Camera-type eye (tissue), 1 donor: ENCODE results near the gene CDHR4. TPM values are rescaled to one million over a fixed set of nuclear protein-coding genes. Genes with fewer than 3 reads are reported as not detected.

ENCODE experiments used
- total RNA-seq: library from RNA; depleted of rRNA; stranded (reverse); fragments of >200 nt; gene quantifications from one replicate; pipeline ENCODE4 v1.2.3, GENCODE V29; 2014

Gene CDHR4, protein sequence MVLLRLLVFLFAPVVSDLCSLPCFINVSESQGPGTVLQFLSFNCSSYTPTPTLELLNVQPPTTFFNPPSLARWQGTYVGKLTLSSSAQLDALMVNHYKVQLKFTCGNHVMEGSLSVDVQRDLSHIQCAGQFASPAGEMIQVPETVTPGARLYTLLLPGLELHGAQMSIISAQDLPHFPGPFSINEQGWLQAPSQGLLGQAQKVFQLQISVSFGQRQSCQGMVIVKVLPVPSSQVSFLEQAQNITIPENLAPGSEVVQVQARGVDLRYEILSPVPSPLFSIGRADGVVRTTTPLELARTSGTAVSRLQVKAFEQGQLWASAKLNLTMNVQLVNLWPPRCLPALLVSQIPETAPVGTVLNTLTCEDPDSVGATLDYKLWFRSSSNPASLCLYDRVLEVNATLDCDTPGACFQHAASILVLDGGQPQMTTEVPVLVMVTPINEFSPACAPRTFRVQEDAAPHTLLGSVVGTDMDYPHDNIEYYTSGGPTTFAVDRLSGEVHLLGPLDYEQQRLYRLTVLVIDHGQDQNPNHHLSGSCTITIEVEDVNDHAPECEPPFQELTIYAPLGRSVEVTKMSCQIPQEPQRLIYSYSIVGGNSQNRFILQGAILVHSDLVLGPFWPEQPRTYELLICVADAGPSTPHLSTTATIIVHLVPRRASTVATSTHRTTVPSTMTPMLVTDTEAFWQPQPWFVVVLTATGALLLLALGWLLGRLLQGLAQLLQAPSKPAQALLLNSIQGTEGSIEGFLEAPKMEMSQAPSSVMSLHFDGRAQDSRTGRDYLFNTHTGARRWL
- not detected for total RNA-seq

GRCh38 chr3:49799761-49800160 lies at the start of gene CDHR4:
TSS of gene CDHR4 (minus strand) at chr3:49799873. CDS start at chr3:49799812, 61 bp downstream.

DNA sequence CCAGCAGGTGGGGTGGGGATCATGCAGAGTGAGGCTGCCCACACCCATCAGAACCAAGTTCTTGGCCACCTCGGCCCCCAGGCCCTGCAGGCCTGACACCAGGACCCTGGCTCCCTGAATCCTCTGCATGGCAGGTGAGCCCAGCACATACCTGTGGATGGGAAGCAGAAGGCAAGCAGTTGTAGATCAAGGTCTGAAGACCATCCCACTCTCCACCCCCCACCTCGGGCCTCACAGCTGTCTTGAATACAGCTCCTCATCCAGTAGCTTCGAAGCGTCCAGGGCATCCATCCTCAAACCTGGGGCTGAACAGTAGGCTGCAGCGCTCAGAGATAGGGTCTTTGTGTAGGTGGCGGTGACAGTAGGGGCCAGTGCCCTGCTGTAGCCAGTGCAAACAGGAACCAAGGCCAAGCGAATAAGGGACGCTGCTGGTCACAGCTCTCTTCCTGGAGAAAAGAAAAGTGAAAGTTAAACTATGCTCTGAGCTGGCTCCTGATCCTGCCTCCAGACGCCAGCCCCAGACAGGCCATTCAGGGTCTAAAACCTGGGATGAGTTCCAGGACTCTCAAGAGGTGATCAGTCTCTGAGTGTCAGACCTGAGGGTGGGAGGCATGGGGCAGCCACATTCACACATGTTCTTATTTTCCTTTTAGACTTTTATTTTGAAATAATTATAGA lies 14.0 kb upstream of the CDHR4 start, which contains the start of gene UBA7:
UBA7 (minus strand) TSS at position 457 of the 678 bp plus-strand sequence; CDS start at position 291, 166 bp downstream.

GRCh38 chr3:49802719-49803464 lies 3.2 kb upstream of the CDHR4 start, which contains the start of gene INKA1:
TSS of gene INKA1 (plus strand) at chr3:49803261. CDS start at chr3:49803393, 132 bp downstream.

GRCh38 chr3:49786357-49787181 lies 13.1 kb downstream of the CDHR4 start, which contains the start of gene IP6K1:
TSS of gene IP6K1 (minus strand) at chr3:49786542. CDS start at chr3:49748040, 38,502 bp downstream.

Other genes with a start within 250 kb of the CDHR4 start
- gene BSN, start 245.4 kb downstream of the CDHR4 start, total RNA-seq, result 14.3 TPM
- gene APEH, start 125.5 kb downstream of the CDHR4 start, total RNA-seq, result 79.7 TPM
- gene MST1, start 110.4 kb downstream of the CDHR4 start, total RNA-seq, result 12.4 TPM
- gene RNF123, start 110.3 kb downstream of the CDHR4 start, total RNA-seq, result 31.6 TPM
- gene AMIGO3, start 80.2 kb downstream of the CDHR4 start, total RNA-seq, result not detected
- gene GMPPB, start 75.9 kb downstream of the CDHR4 start, total RNA-seq, result 19.8 TPM
- gene IP6K1, start 13.3 kb downstream of the CDHR4 start, total RNA-seq, result 68.8 TPM
- gene INKA1, start 3.4 kb upstream of the CDHR4 start, total RNA-seq, result 3.4 TPM
- gene UBA7, start 14.1 kb upstream of the CDHR4 start, total RNA-seq, result 28.0 TPM
- gene TRAIP, start 56.7 kb upstream of the CDHR4 start, total RNA-seq, result 3.8 TPM
- 10.6 TPM for gene CAMKV, start 70.0 kb upstream of the CDHR4 start, total RNA-seq
- gene MST1R, start 104.0 kb upstream of the CDHR4 start, total RNA-seq, result 1.8 TPM
- gene MON1A, start 129.9 kb upstream of the CDHR4 start, total RNA-seq, result 8.0 TPM
- gene RBM6, start 140.3 kb upstream of the CDHR4 start, total RNA-seq, result 173 TPM